WTC11 (cell line): ENCODE measurements around the gene TLE3. TPM values are rescaled to one million over a fixed set of nuclear protein-coding genes. Genes with fewer than 3 reads are reported as not detected.
A peak's percentile ranks its signal among the peaks of the same experiment; 100 is the strongest.

ENCODE experiments used
- ATAC-seq: fragments of 200-7000 bp; cut with Tn5 transposase; 2 replicates; pipeline ENCODE4 v1.10.0; 2021; ENCODE audit warnings: mild to moderate bottlenecking, moderate library complexity
- CTCF ChIA-PET: fragments of 300-600 bp; sonication (Branson Sonifier 250); formaldehyde crosslinking; loops from one replicate; lab custom pipeline; 2021; ENCODE audit warnings: antibody characterized with exemption; lab: Charles Lee
- POLR2A ChIA-PET: fragments of 350-600 bp; sonication (Branson Sonifier 250); formaldehyde crosslinking; loops from one replicate; lab custom pipeline; 2021; ENCODE audit warnings: antibody characterized with exemption; lab: Charles Lee
- DNase-seq: peaks from one replicate; pipeline ENCODE4 v3.0.0; 2021; ENCODE audit warnings: low spot score
- H3K27ac Mint-ChIP-seq: 2 replicates; pipeline ENCODE4 v1.8.0; 2021; ENCODE audit warnings: mixed read lengths
- H3K27me3 Mint-ChIP-seq: 2 replicates; pipeline ENCODE4 v1.8.0; 2021; ENCODE audit warnings: low read depth, mild to moderate bottlenecking, moderate library complexity, mixed read lengths
- H3K36me3 Mint-ChIP-seq: 2 replicates; pipeline ENCODE4 v1.8.0; 2021; ENCODE audit warnings: mixed read lengths
- H3K4me1 Mint-ChIP-seq: 2 replicates; pipeline ENCODE4 v1.8.0; 2022; ENCODE audit warnings: mixed read lengths
- H3K4me3 Mint-ChIP-seq: 2 replicates; pipeline ENCODE4 v1.8.0; 2021; ENCODE audit warnings: mild to moderate bottlenecking, moderate library complexity, mixed read lengths
- H3K9me3 Mint-ChIP-seq: 2 replicates; pipeline ENCODE4 v1.8.0; 2021; ENCODE audit warnings: mixed read lengths
- CTCF ChIP-seq: fragments of 200-600 bp; IDR thresholded peaks from 2 replicates; pipeline ENCODE4 v1.8.0; 2022; ENCODE audit warnings: antibody characterized with exemption
- ESRRA ChIP-seq: sonication (generic); formaldehyde crosslinking; IDR thresholded peaks from 2 replicates; pipeline ENCODE4 v1.8.1; 2022; ENCODE audit warnings: mild to moderate bottlenecking, missing genetic modification reagents, borderline replicate concordance
- FOXJ3 ChIP-seq: sonication (generic); formaldehyde crosslinking; IDR thresholded peaks from 2 replicates; pipeline ENCODE4 v1.9.0; 2021; ENCODE audit warnings: missing genetic modification reagents, mild to moderate bottlenecking, borderline replicate concordance
- IRF2 ChIP-seq: sonication (generic); formaldehyde crosslinking; IDR thresholded peaks from 2 replicates; pipeline ENCODE4 v1.8.0; 2022; ENCODE audit warnings: low read depth, missing genetic modification reagents, borderline replicate concordance
- KAT7 ChIP-seq: sonication (generic); formaldehyde crosslinking; IDR thresholded peaks from 2 replicates; pipeline ENCODE4 v1.8.1; 2023; ENCODE audit warnings: missing genetic modification reagents, mild to moderate bottlenecking, borderline replicate concordance
- NFYB ChIP-seq: sonication (generic); formaldehyde crosslinking; conservative IDR thresholded peaks from 2 replicates; pipeline ENCODE4 v1.8.0; 2022; ENCODE audit warnings: low read depth, missing genetic modification reagents
- SOX15 ChIP-seq: fragments of 250-450 bp; sonication (Bioruptor Pico); IDR thresholded peaks from 2 replicates; pipeline ENCODE4 v1.9.0; 2021; ENCODE audit warnings: mild to moderate bottlenecking
- ZNF121 ChIP-seq: sonication (generic); formaldehyde crosslinking; IDR thresholded peaks from 2 replicates; pipeline ENCODE4 v1.8.0; 2023; ENCODE audit warnings: missing genetic modification reagents
- ZNF671 ChIP-seq: fragments of 250-450 bp; sonication (Bioruptor Pico); IDR thresholded peaks from 2 replicates; pipeline ENCODE4 v1.8.0; 2021; ENCODE audit warnings: mild to moderate bottlenecking
- total RNA-seq: library from RNA; stranded (reverse); gene quantifications from 3 replicates; pipeline ENCODE4 v1.2.3, GENCODE V29; 2021
- TF ChIP-seq, protein P1 (sequence below): fragments of 250-450 bp; sonication (Bioruptor Pico); IDR thresholded peaks from 2 replicates; pipeline ENCODE4 v1.9.0; 2021; ENCODE audit warnings: mild to moderate bottlenecking
- TF ChIP-seq, protein P2 (sequence below): fragments of 250-450 bp; sonication (Bioruptor Pico); IDR thresholded peaks from 2 replicates; pipeline ENCODE4 v1.9.0; 2021; ENCODE audit warnings: mild to moderate bottlenecking
- TF ChIP-seq, protein P3 (sequence below): sonication (generic); formaldehyde crosslinking; IDR thresholded peaks from 2 replicates; pipeline ENCODE4 v1.8.1; 2023; ENCODE audit warnings: mild to moderate bottlenecking, missing genetic modification reagents
- TF ChIP-seq, protein P4 (sequence below): sonication (generic); formaldehyde crosslinking; IDR thresholded peaks from 2 replicates; pipeline ENCODE4 v1.8.1; 2022; ENCODE audit warnings: mild to moderate bottlenecking, missing genetic modification reagents, moderate library complexity, borderline replicate concordance
- TF ChIP-seq, protein P5 (sequence below): sonication (generic); formaldehyde crosslinking; conservative IDR thresholded peaks from 2 replicates; pipeline ENCODE4 v1.8.1; 2023; ENCODE audit warnings: mild to moderate bottlenecking, low read depth, missing genetic modification reagents, moderate library complexity
- TF ChIP-seq, protein P6 (sequence below): sonication (generic); formaldehyde crosslinking; IDR thresholded peaks from 2 replicates; pipeline ENCODE4 v1.8.1; 2022; ENCODE audit warnings: low read depth, mild to moderate bottlenecking, moderate library complexity, missing genetic modification reagents, borderline replicate concordance

TLE3 gene
- total RNA-seq, 1 experiment from 2014 or later, result 78.7 TPM

DNA sequence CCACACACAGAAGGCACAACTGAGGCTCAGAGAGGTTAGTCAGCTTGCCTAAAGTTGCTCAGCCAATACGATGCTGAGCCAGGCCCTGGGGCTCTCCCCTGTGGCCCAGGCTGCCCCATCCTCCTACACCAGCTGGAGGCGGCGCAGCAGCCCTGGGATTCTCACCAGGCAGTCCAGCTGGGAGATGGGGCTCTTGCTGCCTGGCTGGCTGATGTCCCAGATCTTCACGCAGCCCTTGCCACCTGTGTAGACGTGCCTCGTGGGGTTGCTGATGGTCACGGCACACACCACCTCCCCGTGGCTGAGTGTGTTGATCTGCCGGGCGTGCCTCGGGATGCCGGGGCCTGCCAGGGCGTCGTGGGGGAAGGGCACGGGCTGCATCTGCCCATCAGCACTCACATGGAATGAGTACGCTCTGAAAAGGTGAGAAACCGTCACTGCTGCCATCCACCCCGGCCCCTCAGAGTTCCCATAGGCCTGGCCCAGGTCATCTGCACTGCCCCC is 42.8 kb downstream of the TLE3 start:
- Mint-ChIP-seq H3K9me3 (no peaks in the 10 kb centered on the region), H3K4me1 (no peaks in the 10 kb centered on the region), H3K27ac (no peak overlapping the region; the same call in 1 of the 2 replicates), H3K27me3 (no peaks in the 10 kb centered on the region), H3K36me3 (peaks cover 72% of the 10 kb centered on the region), H3K4me3 (no peak overlapping the region)
- ATAC-seq (no peak), DNase-seq (peak; percentile 3)
- ChIA-PET POLR2A (no interaction called here), CTCF (no interaction called here)
- TF ChIP-seq, protein P1, sequence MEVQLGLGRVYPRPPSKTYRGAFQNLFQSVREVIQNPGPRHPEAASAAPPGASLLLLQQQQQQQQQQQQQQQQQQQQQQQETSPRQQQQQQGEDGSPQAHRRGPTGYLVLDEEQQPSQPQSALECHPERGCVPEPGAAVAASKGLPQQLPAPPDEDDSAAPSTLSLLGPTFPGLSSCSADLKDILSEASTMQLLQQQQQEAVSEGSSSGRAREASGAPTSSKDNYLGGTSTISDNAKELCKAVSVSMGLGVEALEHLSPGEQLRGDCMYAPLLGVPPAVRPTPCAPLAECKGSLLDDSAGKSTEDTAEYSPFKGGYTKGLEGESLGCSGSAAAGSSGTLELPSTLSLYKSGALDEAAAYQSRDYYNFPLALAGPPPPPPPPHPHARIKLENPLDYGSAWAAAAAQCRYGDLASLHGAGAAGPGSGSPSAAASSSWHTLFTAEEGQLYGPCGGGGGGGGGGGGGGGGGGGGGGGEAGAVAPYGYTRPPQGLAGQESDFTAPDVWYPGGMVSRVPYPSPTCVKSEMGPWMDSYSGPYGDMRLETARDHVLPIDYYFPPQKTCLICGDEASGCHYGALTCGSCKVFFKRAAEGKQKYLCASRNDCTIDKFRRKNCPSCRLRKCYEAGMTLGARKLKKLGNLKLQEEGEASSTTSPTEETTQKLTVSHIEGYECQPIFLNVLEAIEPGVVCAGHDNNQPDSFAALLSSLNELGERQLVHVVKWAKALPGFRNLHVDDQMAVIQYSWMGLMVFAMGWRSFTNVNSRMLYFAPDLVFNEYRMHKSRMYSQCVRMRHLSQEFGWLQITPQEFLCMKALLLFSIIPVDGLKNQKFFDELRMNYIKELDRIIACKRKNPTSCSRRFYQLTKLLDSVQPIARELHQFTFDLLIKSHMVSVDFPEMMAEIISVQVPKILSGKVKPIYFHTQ (CRISPR knock-in tag), result no peak

DNA sequence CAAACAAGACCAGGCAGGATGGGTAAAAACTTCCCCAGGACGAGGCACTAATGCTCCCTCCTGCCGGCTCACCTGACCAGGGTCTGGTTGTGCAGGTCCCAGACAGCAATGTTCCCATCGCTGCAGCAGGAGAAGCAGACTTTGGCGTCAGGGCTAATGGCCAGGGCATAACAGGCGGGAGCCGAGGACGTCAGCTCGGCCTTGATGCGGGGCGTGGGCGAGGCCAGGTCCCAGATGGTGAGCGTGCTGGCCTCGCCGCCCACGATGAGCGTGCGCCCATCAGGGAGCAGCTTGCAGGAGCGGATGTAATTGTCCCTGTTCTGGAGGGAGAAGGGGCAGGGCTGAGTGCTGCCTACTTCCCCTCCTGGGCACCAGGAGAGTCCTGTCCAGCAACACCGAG is 43.4 kb downstream of the TLE3 start:
- CTCF ChIA-PET, result no interaction called here
- Mint-ChIP-seq H3K36me3 (peaks cover 70% of the 10 kb centered on the region), H3K27me3 (no peaks in the 10 kb centered on the region), H3K4me3 (no peak overlapping the region), H3K4me1 (no peaks in the 10 kb centered on the region), H3K27ac (no peak overlapping the region), H3K9me3 (no peaks in the 10 kb centered on the region)
- no peak for ATAC-seq
- DNase-seq, result no peak
- POLR2A ChIA-PET, result no interaction called here
- TF ChIP-seq NFYB (CRISPR knock-in tag), result no peak
- TF ChIP-seq ZNF121 (CRISPR knock-in tag), result no peak
- TF ChIP-seq, protein P2, sequence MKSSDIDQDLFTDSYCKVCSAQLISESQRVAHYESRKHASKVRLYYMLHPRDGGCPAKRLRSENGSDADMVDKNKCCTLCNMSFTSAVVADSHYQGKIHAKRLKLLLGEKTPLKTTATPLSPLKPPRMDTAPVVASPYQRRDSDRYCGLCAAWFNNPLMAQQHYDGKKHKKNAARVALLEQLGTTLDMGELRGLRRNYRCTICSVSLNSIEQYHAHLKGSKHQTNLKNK, result no peak
- TF ChIP-seq SOX15 (CRISPR knock-in tag), result no peak
- TF ChIP-seq, protein P3, sequence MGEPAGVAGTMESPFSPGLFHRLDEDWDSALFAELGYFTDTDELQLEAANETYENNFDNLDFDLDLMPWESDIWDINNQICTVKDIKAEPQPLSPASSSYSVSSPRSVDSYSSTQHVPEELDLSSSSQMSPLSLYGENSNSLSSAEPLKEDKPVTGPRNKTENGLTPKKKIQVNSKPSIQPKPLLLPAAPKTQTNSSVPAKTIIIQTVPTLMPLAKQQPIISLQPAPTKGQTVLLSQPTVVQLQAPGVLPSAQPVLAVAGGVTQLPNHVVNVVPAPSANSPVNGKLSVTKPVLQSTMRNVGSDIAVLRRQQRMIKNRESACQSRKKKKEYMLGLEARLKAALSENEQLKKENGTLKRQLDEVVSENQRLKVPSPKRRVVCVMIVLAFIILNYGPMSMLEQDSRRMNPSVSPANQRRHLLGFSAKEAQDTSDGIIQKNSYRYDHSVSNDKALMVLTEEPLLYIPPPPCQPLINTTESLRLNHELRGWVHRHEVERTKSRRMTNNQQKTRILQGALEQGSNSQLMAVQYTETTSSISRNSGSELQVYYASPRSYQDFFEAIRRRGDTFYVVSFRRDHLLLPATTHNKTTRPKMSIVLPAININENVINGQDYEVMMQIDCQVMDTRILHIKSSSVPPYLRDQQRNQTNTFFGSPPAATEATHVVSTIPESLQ (CRISPR knock-in tag), result no peak
- no peak for TF ChIP-seq KAT7
- no peak for TF ChIP-seq ESRRA (CRISPR knock-in tag)
- TF ChIP-seq, protein P4, sequence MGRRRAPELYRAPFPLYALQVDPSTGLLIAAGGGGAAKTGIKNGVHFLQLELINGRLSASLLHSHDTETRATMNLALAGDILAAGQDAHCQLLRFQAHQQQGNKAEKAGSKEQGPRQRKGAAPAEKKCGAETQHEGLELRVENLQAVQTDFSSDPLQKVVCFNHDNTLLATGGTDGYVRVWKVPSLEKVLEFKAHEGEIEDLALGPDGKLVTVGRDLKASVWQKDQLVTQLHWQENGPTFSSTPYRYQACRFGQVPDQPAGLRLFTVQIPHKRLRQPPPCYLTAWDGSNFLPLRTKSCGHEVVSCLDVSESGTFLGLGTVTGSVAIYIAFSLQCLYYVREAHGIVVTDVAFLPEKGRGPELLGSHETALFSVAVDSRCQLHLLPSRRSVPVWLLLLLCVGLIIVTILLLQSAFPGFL, result no peak
- TF ChIP-seq, protein P5, sequence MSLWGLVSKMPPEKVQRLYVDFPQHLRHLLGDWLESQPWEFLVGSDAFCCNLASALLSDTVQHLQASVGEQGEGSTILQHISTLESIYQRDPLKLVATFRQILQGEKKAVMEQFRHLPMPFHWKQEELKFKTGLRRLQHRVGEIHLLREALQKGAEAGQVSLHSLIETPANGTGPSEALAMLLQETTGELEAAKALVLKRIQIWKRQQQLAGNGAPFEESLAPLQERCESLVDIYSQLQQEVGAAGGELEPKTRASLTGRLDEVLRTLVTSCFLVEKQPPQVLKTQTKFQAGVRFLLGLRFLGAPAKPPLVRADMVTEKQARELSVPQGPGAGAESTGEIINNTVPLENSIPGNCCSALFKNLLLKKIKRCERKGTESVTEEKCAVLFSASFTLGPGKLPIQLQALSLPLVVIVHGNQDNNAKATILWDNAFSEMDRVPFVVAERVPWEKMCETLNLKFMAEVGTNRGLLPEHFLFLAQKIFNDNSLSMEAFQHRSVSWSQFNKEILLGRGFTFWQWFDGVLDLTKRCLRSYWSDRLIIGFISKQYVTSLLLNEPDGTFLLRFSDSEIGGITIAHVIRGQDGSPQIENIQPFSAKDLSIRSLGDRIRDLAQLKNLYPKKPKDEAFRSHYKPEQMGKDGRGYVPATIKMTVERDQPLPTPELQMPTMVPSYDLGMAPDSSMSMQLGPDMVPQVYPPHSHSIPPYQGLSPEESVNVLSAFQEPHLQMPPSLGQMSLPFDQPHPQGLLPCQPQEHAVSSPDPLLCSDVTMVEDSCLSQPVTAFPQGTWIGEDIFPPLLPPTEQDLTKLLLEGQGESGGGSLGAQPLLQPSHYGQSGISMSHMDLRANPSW (CRISPR knock-in tag), result no peak
- no peak for TF ChIP-seq FOXJ3 (CRISPR knock-in tag)
- TF ChIP-seq IRF2 (CRISPR knock-in tag), result no peak

GRCh38 chr15:70053716-70054229 is 43.9 kb downstream of the TLE3 start:
- POLR2A ChIA-PET, result interaction anchor here (0.5 kb wide), 1 partner anchor 45 kb away, joined by 3 read pairs; no protein-coding TSS in a partner anchor
- Mint-ChIP-seq H3K27ac (no peak overlapping the region), H3K36me3 (peaks cover 65% of the 10 kb centered on the region), H3K27me3 (no peaks in the 10 kb centered on the region), H3K9me3 (no peaks in the 10 kb centered on the region), H3K4me1 (no peaks in the 10 kb centered on the region), H3K4me3 (no peak overlapping the region)
- DNase-seq, result no peak
- CTCF ChIA-PET, result no interaction called here
- ATAC-seq, result no peak
- TF ChIP-seq, protein P6, sequence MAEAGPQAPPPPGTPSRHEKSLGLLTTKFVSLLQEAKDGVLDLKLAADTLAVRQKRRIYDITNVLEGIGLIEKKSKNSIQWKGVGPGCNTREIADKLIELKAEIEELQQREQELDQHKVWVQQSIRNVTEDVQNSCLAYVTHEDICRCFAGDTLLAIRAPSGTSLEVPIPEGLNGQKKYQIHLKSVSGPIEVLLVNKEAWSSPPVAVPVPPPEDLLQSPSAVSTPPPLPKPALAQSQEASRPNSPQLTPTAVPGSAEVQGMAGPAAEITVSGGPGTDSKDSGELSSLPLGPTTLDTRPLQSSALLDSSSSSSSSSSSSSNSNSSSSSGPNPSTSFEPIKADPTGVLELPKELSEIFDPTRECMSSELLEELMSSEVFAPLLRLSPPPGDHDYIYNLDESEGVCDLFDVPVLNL (CRISPR knock-in tag), result no peak
- TF ChIP-seq CTCF, result no peak
- TF ChIP-seq ZNF671, result no peak
- TF ChIP-seq, protein P4, result no peak
